Embryonic facial prominence (tissue), 1 donor: Measurements from ENCODE around the gene TBRG1.

ENCODE experiments used
- DNase-seq: peaks from one replicate; pipeline ENCODE4 v3.0.0-alpha.2; 2016; ENCODE audit errors: extremely low spot score

The TBRG1 gene

GRCh38 chr11:124612567-124613246 lies 10.0 kb upstream of the TBRG1 start:
- DNase-seq, result no peak

- no peak for DNase-seq
These were observed 3.8 kb upstream of the TBRG1 start for GRCh38 chr11:124618863-124619262.

- DNase-seq, result no peak
These were observed 1.3 kb downstream of the TBRG1 start for GRCh38 chr11:124623861-124624525.

- DNase-seq, result no peak
These were observed 3.0 kb downstream of the TBRG1 start for GRCh38 chr11:124625504-124626168.

GRCh38 chr11:124627546-124627945 lies 4.9 kb downstream of the TBRG1 start:
- DNase-seq, result no peak

GRCh38 chr11:124629961-124630360 lies 7.3 kb downstream of the TBRG1 start:
- DNase-seq, result no peak

- no peak for DNase-seq
These were observed 10.7 kb downstream of the TBRG1 start for GRCh38 chr11:124633355-124633754.

- no peak for DNase-seq
These were observed 13.3 kb downstream of the TBRG1 start for GRCh38 chr11:124635932-124636331.

GRCh38 chr11:124638500-124638899 lies 15.8 kb downstream of the TBRG1 start:
- DNase-seq, result no peak

- DNase-seq, result no peak
These were observed 16.5 kb downstream of the TBRG1 start for GRCh38 chr11:124639186-124639585.

GRCh38 chr11:124640666-124641065 lies 18.0 kb downstream of the TBRG1 start:
- no peak for DNase-seq

- DNase-seq, result no peak
These were observed 20.0 kb downstream of the TBRG1 start for GRCh38 chr11:124642628-124643027.

GRCh38 chr11:124643042-124643604 lies 20.5 kb downstream of the TBRG1 start:
- DNase-seq, result no peak

- DNase-seq, result no peak
These were observed 21.2 kb downstream of the TBRG1 start for GRCh38 chr11:124643605-124644425.

GRCh38 chr11:124644426-124645280 lies 22.0 kb downstream of the TBRG1 start:
- DNase-seq, result peak; percentile 64

- no peak for DNase-seq
These were observed 23.5 kb downstream of the TBRG1 start for GRCh38 chr11:124646148-124646547.

- DNase-seq, result no peak
These were observed 25.9 kb downstream of the TBRG1 start for GRCh38 chr11:124648610-124649009.

- no peak for DNase-seq
These were observed 34.3 kb downstream of the TBRG1 start for GRCh38 chr11:124656774-124657630.

GRCh38 chr11:124657904-124658303 lies 35.2 kb downstream of the TBRG1 start:
- DNase-seq, result no peak

GRCh38 chr11:124658501-124658900 lies 35.8 kb downstream of the TBRG1 start:
- DNase-seq, result no peak
